Right lobe of liver (tissue), 6 donors: ENCODE results near the gene PKD1. TPM values are rescaled to one million over a fixed set of nuclear protein-coding genes. Genes with fewer than 3 reads are reported as not detected.
A peak's percentile ranks its signal among the peaks of the same experiment; 100 is the strongest.
"Not testable (repeated sequence)": the region's sequence is repeated elsewhere in the genome, so short reads cannot be mapped to it uniquely, and the experiment has no call there.

Experiments used
- ATAC-seq, 4 donors: fragments of 200-7000 bp; cut with Tn5 transposase; one replicate each; pipeline ENCODE4 v1.9.1; 2020; ENCODE audit warnings: mild to moderate bottlenecking in 4 of 4, moderate library complexity in 4 of 4
- DNase-seq, 3 donors: peaks; one replicate each; pipeline ENCODE4 v3.0.0-alpha.2; 2020
- H3K27ac ChIP-seq, 3 donors: fragments of 200-600 bp; one replicate each; pipeline ENCODE4 v1.8.0; 2022
- H3K27me3 ChIP-seq, 2 donors: fragments of 200-600 bp; one replicate each; pipeline ENCODE4 v1.8.0; 2022
- H3K36me3 ChIP-seq, 4 donors: fragments of 200-600 bp; sonication (generic) in 1 of 4; one replicate each; pipeline versions ENCODE4 v1.5.1 to v1.8.0; 2017 to 2022; ENCODE audit warnings: control low read depth in 1 of 4
- H3K4me1 ChIP-seq, 4 donors: fragments of 200-600 bp; sonication (generic) in 1 of 4; one replicate each; pipeline versions ENCODE4 v1.5.1 to v1.8.0; 2017 to 2022; ENCODE audit warnings: control low read depth in 1 of 4
- H3K4me3 ChIP-seq, 3 donors: fragments of 200-600 bp; one replicate each; pipeline ENCODE4 v1.8.0; 2022
- H3K9me3 ChIP-seq, 4 donors: fragments of 200-600 bp; sonication (generic) in 1 of 4; one replicate each; pipeline versions ENCODE4 v1.5.1 to v1.8.0; 2017 to 2022; ENCODE audit warnings: control low read depth in 1 of 4
- CTCF ChIP-seq, 4 donors: fragments of 200-600 bp in 3 of 4; fragments of 450-650 bp in 1 of 4; IDR thresholded peaks; one replicate each; pipeline versions ENCODE4 v1.5.1 to v1.8.0; 2016 to 2022; ENCODE audit warnings: antibody characterized with exemption in 4 of 4, mild to moderate bottlenecking in 2 of 4
- POLR2A ChIP-seq: fragments of 450-650 bp; IDR thresholded peaks from one replicate; pipeline ENCODE4 v1.6.1; 2017; ENCODE audit warnings: antibody characterized with exemption, mild to moderate bottlenecking
- WGBS: methylation state at CpG from one replicate; pipeline ENCODE4 v1.1.6; 2018; ENCODE audit warnings: low coverage, low lambda C conversion rate; ENCODE audit not compliant: insufficient coverage; ENCODE audit errors: missing lambda C conversion rate; 5-methylcytosine and 5-hydroxymethylcytosine counted together
- intact Hi-C, 2 donors: fragments of 100-400 bp; cut with DNase I; formaldehyde crosslinking; loops; one replicate each; pipeline versions ENCODE4 v1.11.2 to v1.14.1; 2022
- long read RNA-seq: library from polyadenylated mRNA; unstranded; transcript quantifications from one replicate; pipeline ENCODE4 v2.0.0, GENCODE V29; 2019
- total RNA-seq, 6 experiments: library from RNA; depleted of rRNA in 2 of 6; stranded (reverse); fragments of >200 nt in 2 of 6; fragmentation: NEBNext Ultra II Directional in 3 of 6; extraction: Animal tissue kit (Norgen Biotek cat#: 25700) in 3 of 6; gene quantifications; one replicate each; pipeline versions ENCODE4 v1.1.0 to v1.2.4, GENCODE V29; 2016 to 2023
- donor health status: DM: no; HTN: yes; CAD: no.
- donor health status: DM: no; HTN: no; CAD: no.
- donor health status: DM: no; HTN: no; CAD: no.
- donor health status: DM: no; HTN: yes; CAD: no.
- donor health status: DM: no; HTN: yes; CAD: no.

PKD1 gene
- 10 to 100 TPM; 28.5 to 58.2 (median 42.8) TPM for total RNA-seq
- long read RNA-seq, partial matches to known transcripts = 0 of 1 reads
- long read RNA-seq, other reads (novel, unspliced or antisense) = 1 of 1 reads

- intact Hi-C loops, H3K27me3 ChIP-seq, H3K36me3 ChIP-seq, H3K9me3 ChIP-seq: not testable (repeated sequence)
- ATAC-seq (peak; percentile 63 to 83 (median 74)), DNase-seq (peak; percentile 98 to 99 (median 98))
- peak; percentile 49 for TF ChIP-seq POLR2A
- peaks cover 0 to 12% (median 3%) of the 10 kb centered on the region in 4 donors for H3K4me1 ChIP-seq
- peak within 1 kb of the TSS; percentile 38 to 49 (median 44) for H3K4me3 ChIP-seq
- peak within 1 kb of the TSS in 1 of 3 donors; percentile 26 for H3K27ac ChIP-seq
- WGBS = 0% methylated on average over 14 of the region's 81 CpGs
Measured at GRCh38 chr16:2135770-2136490, at the start of gene PKD1. Gene PKD1 (minus strand): TSS chr16:2135898. CDS start chr16:2135689, 209 bp downstream.

GRCh38 chr16:2184962-2185361 lies 49.3 kb upstream of the PKD1 start:
- Histone ChIP-seq H3K4me3 (no peak overlapping the region), H3K4me1 (no peaks in the 10 kb centered on the region), H3K27me3 (no peaks in the 10 kb centered on the region), H3K27ac (no peak overlapping the region), H3K36me3 (no peaks in the 10 kb centered on the region), H3K9me3 (no peaks in the 10 kb centered on the region)
- intact Hi-C loops = no loop called here
- TF ChIP-seq CTCF (IDR thresholded peaks at IDR 0.05) = no peak
- no peak for TF ChIP-seq POLR2A
- DNase-seq (no peak), ATAC-seq (no peak)
- WGBS = no CpG with 5 or more reads among the region's 20 CpGs

DNA sequence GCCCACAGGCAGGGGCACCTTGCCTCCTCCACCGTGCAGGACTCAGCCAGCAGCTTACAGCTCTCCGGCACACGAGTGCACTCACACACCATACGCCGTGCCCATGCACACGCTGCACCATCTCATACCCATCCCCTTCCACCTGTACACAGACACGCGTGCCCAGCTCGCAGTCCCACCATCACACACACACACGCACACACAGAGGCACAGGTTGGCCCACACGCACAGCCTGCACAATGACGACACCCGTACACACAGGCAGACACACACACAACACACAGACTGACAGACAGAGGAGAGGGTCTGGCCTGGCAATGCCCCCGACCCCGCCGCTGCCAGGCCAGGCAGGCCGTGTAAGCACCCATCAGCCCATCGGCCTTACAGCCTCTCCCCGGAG lies 48.6 kb upstream of the PKD1 start:
- intact Hi-C loops = no loop called here
- no peaks in the 10 kb centered on the region for H3K36me3 ChIP-seq
- no peak overlapping the region for H3K4me3 ChIP-seq
- no peak for DNase-seq
- no peaks in the 10 kb centered on the region for H3K27me3 ChIP-seq
- H3K9me3 ChIP-seq = no peaks in the 10 kb centered on the region
- H3K4me1 ChIP-seq = no peaks in the 10 kb centered on the region
- no peak overlapping the region for H3K27ac ChIP-seq
- TF ChIP-seq CTCF (IDR thresholded peaks at IDR 0.05) (no peak), POLR2A (no peak)
- WGBS = 60% methylated on average over 2 of the region's 19 CpGs
- ATAC-seq = no peak

DNA sequence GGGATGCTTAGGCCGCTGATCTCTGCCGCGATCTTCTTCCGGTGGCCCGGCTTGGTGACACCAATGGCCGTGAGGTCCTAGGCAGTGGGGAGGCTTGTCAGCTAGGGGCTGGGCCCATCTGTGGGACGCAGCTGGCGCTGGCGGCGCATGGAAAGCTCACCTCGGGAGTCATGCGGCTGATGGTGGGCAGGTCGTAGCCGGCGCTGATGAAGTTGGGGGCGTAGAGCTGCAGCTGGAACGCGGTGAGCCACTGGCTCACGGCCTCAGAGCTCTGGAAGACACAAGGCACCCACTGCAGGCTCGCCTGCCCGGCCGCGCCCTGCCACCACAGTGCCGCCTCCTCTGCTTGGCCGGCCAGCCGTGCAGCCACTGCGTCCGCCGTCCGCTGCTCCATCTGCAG lies 48.0 kb upstream of the PKD1 start:
- TF ChIP-seq CTCF (IDR thresholded peaks at IDR 0.05) (no peak), POLR2A (no peak)
- H3K36me3 ChIP-seq = no peaks in the 10 kb centered on the region
- H3K4me1 ChIP-seq = no peaks in the 10 kb centered on the region
- H3K27me3 ChIP-seq = no peaks in the 10 kb centered on the region
- ATAC-seq = no peak
- WGBS = 90% methylated on average over 2 of the region's 30 CpGs
- H3K27ac ChIP-seq = no peak overlapping the region
- H3K4me3 ChIP-seq = no peak overlapping the region
- DNase-seq = no peak
- intact Hi-C loops = no loop called here
- H3K9me3 ChIP-seq = no peaks in the 10 kb centered on the region

- TF ChIP-seq POLR2A (no peak), CTCF (IDR thresholded peaks at IDR 0.05) (no peak)
- no peak for DNase-seq
- Histone ChIP-seq H3K4me3 (no peak overlapping the region), H3K4me1 (no peaks in the 10 kb centered on the region), H3K27ac (no peak overlapping the region), H3K36me3 (no peaks in the 10 kb centered on the region), H3K27me3 (no peaks in the 10 kb centered on the region), H3K9me3 (no peaks in the 10 kb centered on the region)
- WGBS = no CpG with 5 or more reads among the region's 20 CpGs
- intact Hi-C loops = no loop called here
- ATAC-seq = no peak
Measured at GRCh38 chr16:2181952-2182351, 46.3 kb upstream of the PKD1 start.
